Keratinocyte (primary cell): ENCODE measurements around the gene MYMX. TPM values are rescaled to one million over a fixed set of nuclear protein-coding genes. Genes with fewer than 3 reads are reported as not detected.

Experiments used
- DNase-seq: peaks from one replicate; pipeline ENCODE4 v3.0.0-alpha.2; 2011; ENCODE audit warnings: low read depth, missing footprints, low spot score
- FAIRE-seq: peaks from 2 replicates; lab custom pipeline; 2011; peaks lifted over from hg19 to GRCh38; lab: Jason Lieb, UNC
- H2AFZ ChIP-seq: 2 replicates; pipeline ENCODE4 v1.6.0; 2012; ENCODE audit warnings: low read length, control low read depth, inconsistent platforms; ENCODE audit not compliant: control insufficient read depth
- H3K27ac ChIP-seq: 2 replicates; pipeline ENCODE4 v1.5.1; 2011; ENCODE audit warnings: low read length; ENCODE audit not compliant: control insufficient read depth, insufficient read depth
- H3K27me3 ChIP-seq: 3 replicates; pipeline ENCODE4 v1.6.0; 2011; ENCODE audit warnings: low read length; ENCODE audit not compliant: control insufficient read depth, insufficient read depth; ENCODE audit errors: extremely low read depth
- H3K36me3 ChIP-seq, 2 experiments: 2 replicates in 1 of 2; 3 replicates in 1 of 2; pipeline ENCODE4 v1.5.1; 2011; ENCODE audit warnings: low read length in 2 of 2, mild to moderate bottlenecking in 1 of 2; ENCODE audit not compliant: control insufficient read depth in 2 of 2, insufficient read depth in 2 of 2; ENCODE audit errors: extremely low read depth in 1 of 2
- H3K4me1 ChIP-seq: 3 replicates; pipeline ENCODE4 v1.5.1; 2011; ENCODE audit warnings: low read length; ENCODE audit not compliant: control insufficient read depth, insufficient read depth; ENCODE audit errors: extremely low read depth
- H3K4me2 ChIP-seq: 3 replicates; pipeline ENCODE4 v1.6.0; 2011; ENCODE audit warnings: low read depth, low read length; ENCODE audit not compliant: control insufficient read depth, insufficient read depth; ENCODE audit errors: extremely low read depth
- H3K4me3 ChIP-seq, 3 experiments: fragments of 200-600 bp in 1 of 3; sonication (generic) in 1 of 3; 2 replicates in 2 of 3; 3 replicates in 1 of 3; pipeline ENCODE4 v1.5.1; 2011 to 2016; ENCODE audit warnings: low read length in 3 of 3, mild to moderate bottlenecking in 3 of 3, control low read depth in 2 of 3, inconsistent platforms in 1 of 3, low read depth in 1 of 3, mixed read lengths in 1 of 3, mixed run types in 1 of 3, moderate library complexity in 1 of 3; ENCODE audit not compliant: control insufficient read depth in 2 of 3, insufficient read depth in 2 of 3; ENCODE audit errors: extremely low read depth in 1 of 3
- H3K79me2 ChIP-seq: 2 replicates; pipeline ENCODE4 v1.6.0; 2012; ENCODE audit warnings: low read length; ENCODE audit not compliant: control insufficient read depth, insufficient read depth
- H3K9ac ChIP-seq: 3 replicates; pipeline ENCODE4 v1.6.0; 2011; ENCODE audit warnings: low read length; ENCODE audit not compliant: control insufficient read depth, insufficient read depth; ENCODE audit errors: extremely low read depth
- H3K9me1 ChIP-seq: 3 replicates; pipeline ENCODE4 v1.6.0; 2011; ENCODE audit warnings: low read length; ENCODE audit not compliant: control insufficient read depth, insufficient read depth; ENCODE audit errors: extremely low read depth
- H3K9me3 ChIP-seq: 2 replicates; pipeline ENCODE4 v1.5.1; 2012; ENCODE audit warnings: low read depth, low read length; ENCODE audit not compliant: control insufficient read depth
- H4K20me1 ChIP-seq: 3 replicates; pipeline ENCODE4 v1.6.0; 2011; ENCODE audit warnings: low read length; ENCODE audit not compliant: control insufficient read depth, insufficient read depth; ENCODE audit errors: extremely low read depth
- CTCF ChIP-seq, 3 experiments: IDR thresholded peaks in 1 of 3; conservative IDR thresholded peaks in 1 of 3; optimal IDR thresholded peaks in 1 of 3; 2 replicates in 2 of 3; 3 replicates in 1 of 3; pipeline versions ENCODE3 to v1.5.1; 2011; ENCODE audit warnings: low read length in 3 of 3, mild to moderate bottlenecking in 3 of 3, moderate library complexity in 2 of 3, control low read depth in 1 of 3, inconsistent platforms in 1 of 3; ENCODE audit not compliant: insufficient read depth in 2 of 3; ENCODE audit errors: extremely low read depth in 1 of 3
- EZH2 ChIP-seq: IDR thresholded peaks from one replicate; pipeline ENCODE4 v1.6.1; 2012; ENCODE audit warnings: inconsistent platforms, mild to moderate bottlenecking, low read length, moderate library complexity
- dilution Hi-C: fragments of 300-500 bp; cut with MboI; formaldehyde crosslinking; loops from one replicate; pipeline ENCODE4 v1.7.0; 2020; ENCODE audit warnings: low sequenced_read_pairs; ENCODE audit not compliant: extremely low pct_ligation_motif_present
- polyA plus RNA-seq, 5 experiments: library from polyadenylated mRNA; depleted of rRNA in 3 of 5; stranded (reverse) in 3 of 5; stranded (forward) in 1 of 5; unstranded in 1 of 5; fragments of >200 nt; gene quantifications; 1 replicate in 1 of 5; 2 replicates in 3 of 5; 3 replicates in 1 of 5; pipeline versions ENCODE4 v1.2.1 to v1.2.3, GENCODE V29; 2011 to 2012; ENCODE audit warnings: missing spikeins in 2 of 5, low read depth in 1 of 5, low replicate concordance in 1 of 5

Gene MYMX
- polyA plus RNA-seq, 1 donor (not counting 4 experiments of a cell fraction or from before 2014, with no cell fraction given), result 0.09 TPM

- no peak for FAIRE-seq
Measured at GRCh38 chr6:44188819-44189218, 27.9 kb upstream of the MYMX start.

GRCh38 chr6:44189257-44189656 lies 27.5 kb upstream of the MYMX start:
- Histone ChIP-seq H3K9ac (no peak overlapping the region), H3K36me3 (no peaks in the 10 kb centered on the region), H2AFZ (no peak overlapping the region), H3K9me3 (no peaks in the 10 kb centered on the region), H3K27me3 (no peaks in the 10 kb centered on the region), H3K4me3 (no peak overlapping the region), H3K4me2 (no peak overlapping the region), H3K79me2 (no peaks in the 10 kb centered on the region), H3K27ac (no peak overlapping the region), H3K4me1 (no peaks in the 10 kb centered on the region), H4K20me1 (no peaks in the 10 kb centered on the region), H3K9me1 (no peaks in the 10 kb centered on the region)
- dilution Hi-C loops, result no loop called here
- TF ChIP-seq EZH2 (no peak), CTCF (optimal IDR thresholded peaks at IDR 0.05 in 1 of 3, IDR thresholded peaks at IDR 0.05 in 1 of 3, conservative IDR thresholded peaks at IDR 0.05 in 1 of 3; ENCODE audit: extremely low read depth in 1 of 3, insufficient read depth in 2 of 3, low read length in 3 of 3) (no peak)
- DNase-seq (no peak), FAIRE-seq (no peak)

More at GRCh38 chr6:44188819-44189218, 27.9 kb upstream of the MYMX start:
- no peak for TF ChIP-seq EZH2
- no peak for TF ChIP-seq CTCF (optimal IDR thresholded peaks at IDR 0.05 in 1 of 3, IDR thresholded peaks at IDR 0.05 in 1 of 3, conservative IDR thresholded peaks at IDR 0.05 in 1 of 3; ENCODE audit: extremely low read depth in 1 of 3, insufficient read depth in 2 of 3, low read length in 3 of 3)
- H3K9ac ChIP-seq, result no peak overlapping the region
- H3K79me2 ChIP-seq, result no peaks in the 10 kb centered on the region
- no peaks in the 10 kb centered on the region for H3K4me1 ChIP-seq
- no peak overlapping the region for H3K27ac ChIP-seq
- no peak overlapping the region for H3K4me2 ChIP-seq
- no peak overlapping the region for H2AFZ ChIP-seq
- H3K27me3 ChIP-seq, result no peaks in the 10 kb centered on the region
- no peaks in the 10 kb centered on the region for H4K20me1 ChIP-seq
- no peaks in the 10 kb centered on the region for H3K9me3 ChIP-seq
- dilution Hi-C loops, result no loop called here
- DNase-seq, result no peak
- H3K36me3 ChIP-seq, result no peaks in the 10 kb centered on the region
- no peak overlapping the region for H3K4me3 ChIP-seq
- H3K9me1 ChIP-seq, result no peaks in the 10 kb centered on the region
